ENCODE data around the gene CLDN18.

The CLDN18 gene

GRCh38 chr3:138027821-138028220 is 17.9 kb downstream of the CLDN18 start:
- DNase-seq: no peak

- no peak for DNase-seq
These were observed 20.8 kb downstream of the CLDN18 start for GRCh38 chr3:138030734-138031280.

GRCh38 chr3:138031536-138031935 is 21.6 kb downstream of the CLDN18 start:
- no peak for DNase-seq

GRCh38 chr3:138032567-138032966 is 22.6 kb downstream of the CLDN18 start:
- DNase-seq: no peak

GRCh38 chr3:138033202-138033691 is 23.3 kb downstream of the CLDN18 start:
- no peak for DNase-seq

- no peak for DNase-seq
These were observed 25.0 kb downstream of the CLDN18 start for GRCh38 chr3:138034918-138035317.

GRCh38 chr3:138036572-138036971 is 26.6 kb downstream of the CLDN18 start:
- no peak for DNase-seq

GRCh38 chr3:138038725-138039462 is 28.9 kb downstream of the CLDN18 start:
- no peak for DNase-seq

GRCh38 chr3:138042043-138042442 is 32.1 kb downstream of the CLDN18 start:
- DNase-seq: no peak

GRCh38 chr3:138043266-138044029 is 33.5 kb downstream of the CLDN18 start:
- DNase-seq: no peak

GRCh38 chr3:138046085-138046484 is 36.1 kb downstream of the CLDN18 start:
- DNase-seq: no peak

- no peak for DNase-seq
These were observed 37.0 kb downstream of the CLDN18 start for GRCh38 chr3:138046955-138047354.

- DNase-seq: no peak
These were observed 37.7 kb downstream of the CLDN18 start for GRCh38 chr3:138047596-138048158.

GRCh38 chr3:138049157-138049919 is 39.4 kb downstream of the CLDN18 start:
- DNase-seq: no peak

GRCh38 chr3:138051947-138052802 is 42.2 kb downstream of the CLDN18 start:
- peak in 1 of 2 experiments; percentile 6 for DNase-seq

- DNase-seq: no peak
These were observed 44.1 kb downstream of the CLDN18 start for GRCh38 chr3:138054057-138054456.

GRCh38 chr3:138057384-138057783 is 47.4 kb downstream of the CLDN18 start:
- DNase-seq: no peak

- no peak for DNase-seq
These were observed 49.3 kb downstream of the CLDN18 start for GRCh38 chr3:138059261-138059660.

- DNase-seq: no peak
These were observed 50.8 kb downstream of the CLDN18 start for GRCh38 chr3:138060792-138061191.

- no peak for DNase-seq
These were observed 52.1 kb downstream of the CLDN18 start for GRCh38 chr3:138062037-138062436.

- no peak for DNase-seq
These were observed 52.7 kb downstream of the CLDN18 start for GRCh38 chr3:138062626-138063025.

GRCh38 chr3:138063416-138063815 is 53.5 kb downstream of the CLDN18 start:
- no peak for DNase-seq

Data from cerebellar nuclear complex (tissue), 1 donor.